Skeletal muscle tissue (tissue), 4 donors: ENCODE measurements around the gene PICALM. TPM values are rescaled to one million over a fixed set of nuclear protein-coding genes. Genes with fewer than 3 reads are reported as not detected.
A peak's percentile ranks its signal among the peaks of the same experiment; 100 is the strongest.

ENCODE experiments used
- H3K27ac ChIP-seq: one replicate; pipeline ENCODE4 v1.7.0; 2013; ENCODE audit warnings: mild to moderate bottlenecking, low read depth, low read length, inconsistent platforms
- H3K27me3 ChIP-seq, 3 donors: one replicate each; pipeline ENCODE4 v1.7.0; 2013; ENCODE audit warnings: low read length in 3 of 3; ENCODE audit not compliant: control insufficient read depth in 3 of 3, insufficient read depth in 3 of 3
- H3K36me3 ChIP-seq, 3 donors: one replicate each; pipeline ENCODE4 v1.7.0; 2013; ENCODE audit warnings: low read length in 3 of 3; ENCODE audit not compliant: control insufficient read depth in 3 of 3, insufficient read depth in 3 of 3
- H3K4me1 ChIP-seq, 3 donors: one replicate each; pipeline ENCODE4 v1.7.0; 2013; ENCODE audit warnings: low read length in 3 of 3, mild to moderate bottlenecking in 3 of 3; ENCODE audit not compliant: control insufficient read depth in 3 of 3, insufficient read depth in 3 of 3
- H3K4me3 ChIP-seq, 3 donors: one replicate each; pipeline ENCODE4 v1.7.0; 2013; ENCODE audit warnings: low read length in 3 of 3
- H3K9ac ChIP-seq, 3 donors: one replicate each; pipeline ENCODE4 v1.7.0; 2013; ENCODE audit warnings: low read length in 3 of 3, mild to moderate bottlenecking in 3 of 3, moderate library complexity in 2 of 3, low read depth in 1 of 3
- H3K9me3 ChIP-seq, 3 donors: one replicate each; pipeline ENCODE4 v1.7.0; 2013; ENCODE audit warnings: low read length in 3 of 3; ENCODE audit not compliant: control insufficient read depth in 3 of 3
- total RNA-seq: library from RNA; depleted of rRNA; stranded (reverse); fragments of >200 nt; gene quantifications from one replicate; pipeline ENCODE4 v1.2.3, GENCODE V29; 2014
- donor health status: Osteomylitis.

PICALM gene
- total RNA-seq, 1 donor from 2014 or later: 707 TPM

DNA sequence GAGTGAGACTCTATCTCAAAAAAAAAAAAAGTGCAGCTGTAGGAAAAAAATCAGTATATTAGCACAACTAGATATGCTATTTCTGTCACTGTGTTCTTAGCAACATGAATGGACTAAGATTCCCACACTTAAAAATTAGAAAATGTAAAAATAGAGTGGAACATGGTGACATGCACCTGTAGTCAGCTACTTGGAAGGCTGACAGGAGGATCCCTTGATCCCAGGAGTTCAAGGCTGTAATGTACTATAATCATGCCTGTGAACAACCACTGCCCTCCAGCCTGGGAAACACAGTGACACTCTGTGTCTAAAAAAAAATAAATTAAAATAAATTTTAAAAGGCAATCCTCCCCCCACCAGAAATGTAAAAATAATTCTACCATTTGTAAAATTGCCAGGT is 29.8 kb downstream of the PICALM start:
- H3K9me3 ChIP-seq: no peaks in the 10 kb centered on the region
- no peak overlapping the region for H3K9ac ChIP-seq
- H3K27me3 ChIP-seq: no peaks in the 10 kb centered on the region
- H3K27ac ChIP-seq: peak overlapping the region; percentile 48
- H3K4me3 ChIP-seq: no peak overlapping the region
- H3K4me1 ChIP-seq: peaks cover 13 to 35% (median 15%) of the 10 kb centered on the region in 3 donors
- no peaks in the 10 kb centered on the region for H3K36me3 ChIP-seq

DNA sequence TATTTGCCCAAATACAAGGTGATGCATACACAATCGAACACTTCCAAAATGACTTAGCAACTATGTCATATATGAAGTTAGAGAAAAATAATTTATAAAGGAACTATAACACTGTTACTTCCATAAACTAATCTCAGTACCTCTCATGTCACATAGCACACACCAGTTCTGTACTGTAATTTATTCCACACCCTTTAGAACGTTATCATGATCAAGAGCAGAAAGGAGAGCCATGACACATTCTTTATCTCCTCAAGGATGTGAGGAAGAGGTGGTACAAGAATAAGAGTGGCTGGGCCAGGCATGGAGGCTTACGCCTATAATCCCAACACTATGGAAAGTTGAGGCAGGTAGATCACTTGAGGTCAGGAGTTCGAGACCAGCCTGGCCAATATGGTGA is 31.1 kb downstream of the PICALM start:
- Histone ChIP-seq H3K36me3 (no peaks in the 10 kb centered on the region), H3K27ac (no peak overlapping the region), H3K4me3 (no peak overlapping the region), H3K9me3 (no peaks in the 10 kb centered on the region), H3K4me1 (peaks cover 9 to 41% (median 19%) of the 10 kb centered on the region in 3 donors), H3K27me3 (no peaks in the 10 kb centered on the region), H3K9ac (no peak overlapping the region)

DNA sequence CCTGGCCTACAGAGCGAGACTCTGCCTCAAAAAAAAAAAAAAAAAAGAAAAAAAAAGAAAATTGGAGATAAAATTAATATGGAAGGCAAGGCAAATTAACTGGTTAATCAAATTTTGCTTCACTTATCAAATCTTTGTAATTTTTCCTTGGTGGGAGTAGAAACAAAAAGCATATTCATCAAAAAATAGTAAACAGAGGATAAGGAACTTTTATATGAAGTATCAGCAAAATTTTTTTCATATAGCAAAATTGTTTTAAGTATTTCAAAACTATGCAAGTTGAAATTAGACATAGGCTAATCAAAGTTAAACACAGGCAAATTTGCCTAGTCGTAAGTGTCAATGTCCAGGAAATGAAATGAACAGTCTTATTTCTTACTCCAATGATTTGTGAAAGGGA is 33.0 kb downstream of the PICALM start:
- no peak overlapping the region for H3K9ac ChIP-seq
- H3K9me3 ChIP-seq: no peaks in the 10 kb centered on the region
- peaks cover 9 to 32% (median 19%) of the 10 kb centered on the region in 3 donors for H3K4me1 ChIP-seq
- no peak overlapping the region for H3K4me3 ChIP-seq
- H3K27ac ChIP-seq: peak overlapping the region; percentile 49
- H3K27me3 ChIP-seq: no peaks in the 10 kb centered on the region
- H3K36me3 ChIP-seq: no peaks in the 10 kb centered on the region

DNA sequence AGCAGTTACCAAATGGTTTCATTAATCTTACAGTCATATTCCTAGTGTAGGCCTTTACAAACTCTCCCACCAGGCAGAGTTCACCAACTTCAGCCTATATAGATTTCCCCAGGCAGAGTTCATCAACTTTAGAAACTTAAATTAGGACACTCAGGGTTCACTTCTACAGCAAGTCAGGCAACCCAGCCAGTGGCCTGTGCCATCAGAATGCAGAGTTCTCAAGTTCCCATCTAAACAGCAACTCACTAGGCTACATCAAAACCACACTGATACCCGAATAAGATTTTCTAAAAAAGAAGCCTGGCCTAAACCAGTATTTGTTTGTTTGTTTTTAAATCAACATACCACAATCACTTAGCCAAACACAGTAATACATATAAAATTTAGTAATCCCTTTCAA is 33.7 kb downstream of the PICALM start:
- Histone ChIP-seq H3K9ac (peak overlapping the region in 2 of 3 donors; percentile 55 to 60), H3K27me3 (no peaks in the 10 kb centered on the region), H3K4me1 (peaks cover 9 to 37% (median 19%) of the 10 kb centered on the region in 3 donors), H3K4me3 (peak overlapping the region in 1 of 3 donors; percentile 32), H3K27ac (peak overlapping the region; percentile 46), H3K36me3 (no peaks in the 10 kb centered on the region), H3K9me3 (no peaks in the 10 kb centered on the region)

DNA sequence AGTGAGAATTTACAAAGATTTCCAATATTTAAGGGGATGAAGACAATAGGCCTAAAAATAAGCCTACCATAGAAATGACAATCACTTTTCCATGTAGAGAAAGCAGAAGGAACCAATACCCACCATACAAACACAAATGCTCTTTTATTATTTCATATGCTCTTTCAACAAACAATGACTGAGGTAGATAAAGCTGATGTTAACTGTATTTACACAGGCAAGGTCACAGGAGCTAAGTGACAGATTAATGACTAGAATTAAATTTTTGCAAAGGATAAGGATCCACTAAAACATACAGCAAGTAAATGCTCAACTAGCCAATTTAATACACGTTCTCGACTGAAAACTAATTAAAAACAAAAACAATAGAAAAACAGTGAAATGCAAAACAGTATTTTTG is 34.2 kb downstream of the PICALM start:
- Histone ChIP-seq H3K9ac (peak overlapping the region in 2 of 3 donors; percentile 17 to 55), H3K4me1 (peaks cover 9 to 37% (median 19%) of the 10 kb centered on the region in 3 donors)

DNA sequence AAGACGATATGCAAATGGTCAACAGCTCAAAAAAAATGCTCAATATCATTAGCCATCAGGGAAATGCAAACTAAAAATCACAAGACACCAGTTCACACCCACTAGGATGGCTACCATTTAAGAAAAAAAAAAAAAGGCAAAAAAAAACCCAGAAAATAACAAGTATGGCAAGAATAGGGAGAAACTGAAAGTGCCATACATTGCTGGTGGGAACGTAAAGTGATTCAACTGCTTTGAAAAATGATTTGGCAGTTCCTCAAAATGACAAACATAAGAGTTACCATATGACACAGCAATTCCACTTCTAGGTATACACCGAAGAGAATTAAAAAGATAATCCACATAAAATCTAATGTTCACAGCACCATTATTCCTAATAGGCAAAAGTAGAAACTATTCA is 47.5 kb downstream of the PICALM start:
- Histone ChIP-seq H3K4me1 (no peaks in the 10 kb centered on the region), H3K36me3 (peaks cover 2 to 27% (median 3%) of the 10 kb centered on the region in 3 donors), H3K4me3 (no peak overlapping the region), H3K27me3 (no peaks in the 10 kb centered on the region), H3K9me3 (no peaks in the 10 kb centered on the region), H3K27ac (no peak overlapping the region), H3K9ac (no peak overlapping the region)

More for the DNA sequence above, 34.2 kb downstream of the PICALM start:
- no peaks in the 10 kb centered on the region for H3K36me3 ChIP-seq
- peak overlapping the region; percentile 46 for H3K27ac ChIP-seq
- H3K27me3 ChIP-seq: no peaks in the 10 kb centered on the region
- no peaks in the 10 kb centered on the region for H3K9me3 ChIP-seq
- peak overlapping the region in 1 of 3 donors; percentile 32 for H3K4me3 ChIP-seq

DNA sequence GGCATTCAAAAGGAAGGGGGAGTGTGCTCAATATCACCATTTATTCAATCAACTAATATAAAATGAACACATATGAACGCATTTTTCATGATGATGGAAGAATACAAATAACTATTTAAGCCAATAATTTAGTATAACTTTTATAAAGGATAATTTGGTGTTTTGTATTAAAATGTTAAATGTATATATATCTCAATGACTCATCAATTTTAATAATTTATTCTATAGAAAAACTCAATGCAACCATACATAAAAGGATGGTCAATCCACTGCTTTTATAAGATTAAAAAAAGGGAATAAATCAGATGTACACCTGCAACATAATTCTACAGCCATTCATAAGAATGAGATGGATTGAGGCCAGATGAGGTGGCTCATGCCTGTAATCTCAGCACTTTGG is 50.6 kb downstream of the PICALM start:
- Histone ChIP-seq H3K9me3 (no peaks in the 10 kb centered on the region), H3K27ac (no peak overlapping the region), H3K4me1 (peaks cover 0 to 3% (median 0%) of the 10 kb centered on the region in 3 donors), H3K36me3 (peaks cover 0 to 16% (median 4%) of the 10 kb centered on the region in 3 donors), H3K9ac (no peak overlapping the region), H3K27me3 (no peaks in the 10 kb centered on the region), H3K4me3 (no peak overlapping the region)

DNA sequence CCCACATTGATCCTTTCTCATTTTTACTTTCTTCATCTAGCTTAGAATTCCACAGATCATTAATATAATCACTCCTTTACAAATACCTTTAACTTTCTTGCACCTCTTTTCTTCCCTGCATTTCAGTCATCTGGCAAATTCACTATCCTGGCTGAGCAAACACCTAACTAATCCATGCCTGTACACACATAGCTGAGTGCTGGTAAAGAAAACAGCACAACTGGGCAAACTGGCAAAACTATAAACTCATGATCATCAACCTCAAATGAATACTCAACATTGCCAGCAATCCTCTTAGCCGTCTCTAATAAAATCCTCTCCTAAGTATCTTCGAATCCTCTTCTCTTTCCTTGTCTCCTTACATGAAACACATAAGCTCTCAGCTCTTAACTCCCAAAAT is 52.4 kb downstream of the PICALM start:
- no peaks in the 10 kb centered on the region for H3K27me3 ChIP-seq
- H3K4me3 ChIP-seq: no peak overlapping the region
- peaks cover 0 to 3% (median 0%) of the 10 kb centered on the region in 3 donors for H3K4me1 ChIP-seq
- H3K27ac ChIP-seq: no peak overlapping the region
- H3K36me3 ChIP-seq: peaks cover 3 to 20% (median 10%) of the 10 kb centered on the region in 3 donors
- no peaks in the 10 kb centered on the region for H3K9me3 ChIP-seq
- H3K9ac ChIP-seq: no peak overlapping the region

DNA sequence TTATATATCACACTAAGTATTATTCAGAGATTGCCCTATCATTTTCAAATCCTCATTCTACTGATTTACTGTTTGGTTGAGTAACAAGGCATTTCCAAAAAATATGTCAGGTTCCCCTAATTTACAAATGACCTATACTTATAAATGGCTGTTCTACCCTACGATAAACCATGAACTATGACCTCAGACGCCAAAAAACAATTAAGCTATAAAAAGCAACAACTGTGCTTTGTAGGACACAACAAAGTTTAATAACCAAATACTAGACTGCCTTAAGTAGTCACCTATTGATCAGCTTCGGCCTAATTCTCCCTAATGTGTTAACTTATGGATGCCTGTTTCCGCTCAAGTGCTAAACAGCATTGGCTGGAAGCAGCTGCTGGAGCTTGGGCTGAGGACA is 53.2 kb downstream of the PICALM start:
- Histone ChIP-seq H3K9me3 (no peaks in the 10 kb centered on the region), H3K9ac (no peak overlapping the region), H3K27ac (no peak overlapping the region), H3K4me3 (no peak overlapping the region), H3K36me3 (peaks cover 3 to 19% (median 10%) of the 10 kb centered on the region in 3 donors), H3K27me3 (no peaks in the 10 kb centered on the region), H3K4me1 (peaks cover 0 to 3% (median 3%) of the 10 kb centered on the region in 3 donors)

DNA sequence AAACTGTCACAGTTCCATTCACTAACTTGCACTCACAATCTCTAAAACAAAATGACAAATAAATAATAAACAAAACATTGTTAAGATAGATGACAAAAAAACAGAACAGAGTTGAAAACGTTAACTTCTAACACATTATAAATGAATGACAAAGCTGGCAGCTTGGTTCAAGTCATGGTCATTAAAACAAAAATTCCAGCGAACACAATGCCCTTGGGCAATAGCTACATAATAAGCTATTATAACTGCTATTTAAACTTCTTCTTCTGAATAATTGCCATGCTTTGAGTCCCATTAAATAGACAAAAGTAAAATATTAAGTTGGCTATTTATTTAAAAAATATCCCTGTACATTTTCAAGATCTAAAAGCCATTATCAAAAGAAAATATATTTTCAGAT is 54.7 kb downstream of the PICALM start:
- no peak overlapping the region for H3K27ac ChIP-seq
- no peaks in the 10 kb centered on the region for H3K9me3 ChIP-seq
- H3K4me3 ChIP-seq: no peak overlapping the region
- H3K9ac ChIP-seq: no peak overlapping the region
- peaks cover 0 to 3% (median 3%) of the 10 kb centered on the region in 3 donors for H3K4me1 ChIP-seq
- no peaks in the 10 kb centered on the region for H3K27me3 ChIP-seq
- peaks cover 3 to 12% (median 10%) of the 10 kb centered on the region in 3 donors for H3K36me3 ChIP-seq
